ENCODE results near the gene PARP15.

The PARP15 gene

DNA sequence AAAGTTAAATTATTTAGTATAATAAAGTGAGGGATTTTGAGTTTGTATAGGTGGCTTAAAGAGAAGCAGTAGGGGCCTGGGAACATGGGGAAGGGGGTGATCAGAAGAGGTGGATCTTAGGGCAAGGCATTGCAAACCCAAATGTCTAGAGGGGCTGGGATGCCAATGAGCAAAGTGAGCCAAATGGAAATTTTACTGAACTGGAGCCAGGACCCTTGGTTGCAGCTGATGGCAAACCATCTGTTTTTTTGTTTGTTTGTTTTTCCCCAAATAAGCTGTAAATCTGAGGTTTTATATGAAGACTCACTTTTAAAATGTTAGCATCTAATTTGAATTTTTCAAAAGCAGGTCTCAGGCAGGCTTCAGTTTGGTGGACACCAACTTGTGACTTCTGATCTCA is 88.4 kb downstream of the PARP15 start:
- no peak for DNase-seq (ENCODE audit: low spot score)

DNA sequence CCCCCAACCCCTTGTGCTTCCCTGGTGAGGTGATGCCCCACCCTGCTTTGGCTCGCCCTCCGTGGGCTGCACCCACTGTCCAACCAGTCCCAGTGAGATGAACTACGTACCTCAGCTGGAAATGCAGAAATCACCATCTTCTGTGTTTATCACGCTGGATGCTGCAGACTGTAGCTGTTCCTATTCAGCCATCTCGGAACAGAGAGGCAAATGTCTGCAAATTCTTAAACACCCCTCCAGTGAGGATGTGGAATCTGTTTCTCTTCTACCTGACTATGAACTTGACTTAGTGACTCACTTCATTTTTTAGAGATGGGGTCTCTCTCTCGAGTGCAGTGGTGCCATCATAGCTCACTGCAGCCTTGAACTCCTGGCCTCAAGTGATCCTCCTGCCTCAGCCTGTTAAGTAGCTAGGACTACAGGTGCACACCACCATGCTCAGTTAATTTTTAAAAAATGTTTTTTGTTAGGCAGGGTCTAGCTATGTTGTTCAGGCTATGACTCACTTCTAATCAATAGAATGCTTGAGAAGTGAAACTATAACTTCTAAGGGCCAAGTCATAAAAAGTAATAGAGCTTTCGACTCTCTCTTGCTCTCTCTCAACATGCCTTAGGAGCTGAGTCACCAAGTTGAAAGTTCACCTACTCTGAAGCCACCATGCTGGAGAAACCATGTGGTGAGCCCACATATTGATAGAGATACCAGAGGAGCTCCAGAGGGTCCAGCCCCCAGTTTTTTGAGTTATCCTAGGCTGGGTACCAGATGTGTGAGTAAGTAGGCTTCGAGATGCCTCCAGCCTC is 91.7 kb downstream of the PARP15 start:
- DNase-seq (ENCODE audit: low spot score) = peak; percentile 95

DNA sequence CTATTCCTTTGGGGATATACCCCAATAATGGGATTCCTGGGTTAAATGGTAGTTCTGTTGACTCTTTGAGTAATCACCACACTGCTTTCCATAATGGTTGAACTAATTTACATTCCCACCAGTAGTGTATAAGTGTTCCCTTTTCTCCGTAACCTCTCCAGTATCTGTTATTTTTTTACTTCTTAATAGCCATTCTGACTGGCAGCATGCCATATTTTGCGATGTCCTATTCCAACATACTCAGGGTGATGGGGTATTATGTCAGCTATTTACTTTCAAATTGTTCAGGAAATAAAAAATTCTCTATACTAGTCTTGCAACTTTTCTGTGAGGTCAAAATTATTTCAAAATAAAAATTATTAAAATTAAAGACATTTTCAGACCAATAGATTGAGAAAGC is 94.1 kb downstream of the PARP15 start:
- no peak for DNase-seq (ENCODE audit: low spot score)

DNA sequence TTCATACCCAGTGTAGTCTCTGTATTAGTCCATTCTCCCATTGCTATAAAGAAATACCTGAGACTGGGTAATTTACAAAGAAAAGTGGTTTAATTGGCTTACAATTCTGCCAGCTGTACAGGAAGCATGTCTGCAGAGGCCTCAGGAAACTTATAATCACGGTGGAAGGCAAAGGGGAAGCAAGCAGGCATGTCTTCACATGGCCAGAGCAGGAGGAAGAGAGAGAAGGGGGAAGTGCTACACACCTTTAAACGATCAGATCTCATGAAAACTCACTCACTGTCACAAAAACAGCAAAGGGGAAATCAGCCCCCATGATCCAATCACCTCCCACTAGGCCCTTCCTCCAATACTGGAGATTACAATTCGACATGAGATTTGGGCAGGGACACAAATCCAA is 96.9 kb downstream of the PARP15 start:
- no peak for DNase-seq (ENCODE audit: low spot score)

DNA sequence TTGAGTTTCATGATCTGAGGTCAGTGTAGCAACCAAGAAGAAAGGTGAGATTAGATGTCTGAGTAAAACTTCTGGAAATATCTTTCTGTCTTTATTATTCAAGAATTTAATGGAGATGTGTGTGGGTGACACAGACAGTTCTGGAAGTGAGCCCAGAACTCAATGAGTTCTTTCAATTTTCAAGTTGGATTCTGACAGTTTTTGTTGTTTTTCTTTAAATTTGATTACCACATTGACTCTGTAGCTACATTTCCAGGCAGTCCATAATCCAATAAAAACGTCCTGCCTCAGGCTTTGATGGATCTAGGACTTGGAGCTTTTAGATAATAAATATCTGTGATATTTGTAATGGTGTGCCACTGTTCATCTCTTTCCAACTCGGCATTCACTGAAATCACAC is 99.3 kb downstream of the PARP15 start:
- no peak for DNase-seq (ENCODE audit: low spot score)

DNA sequence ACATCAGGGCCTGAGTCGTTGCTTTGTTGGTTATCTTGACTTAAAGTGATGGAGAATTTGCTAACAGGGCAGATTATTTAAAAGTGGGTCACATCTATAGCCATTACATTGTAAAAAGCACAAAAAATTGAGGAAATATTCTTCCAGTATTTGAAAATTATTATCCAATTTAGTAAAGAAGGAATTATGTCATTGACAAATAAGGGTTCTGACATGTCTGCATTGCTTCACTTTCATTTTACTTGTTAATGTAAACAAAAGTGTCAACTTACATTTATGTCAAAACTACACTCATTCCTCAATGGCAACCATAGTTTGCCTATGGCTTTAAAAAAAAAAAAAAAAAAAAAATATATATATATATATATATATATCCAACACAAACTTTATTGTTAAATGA is 99.8 kb downstream of the PARP15 start:
- no peak for DNase-seq (ENCODE audit: low spot score)

DNA sequence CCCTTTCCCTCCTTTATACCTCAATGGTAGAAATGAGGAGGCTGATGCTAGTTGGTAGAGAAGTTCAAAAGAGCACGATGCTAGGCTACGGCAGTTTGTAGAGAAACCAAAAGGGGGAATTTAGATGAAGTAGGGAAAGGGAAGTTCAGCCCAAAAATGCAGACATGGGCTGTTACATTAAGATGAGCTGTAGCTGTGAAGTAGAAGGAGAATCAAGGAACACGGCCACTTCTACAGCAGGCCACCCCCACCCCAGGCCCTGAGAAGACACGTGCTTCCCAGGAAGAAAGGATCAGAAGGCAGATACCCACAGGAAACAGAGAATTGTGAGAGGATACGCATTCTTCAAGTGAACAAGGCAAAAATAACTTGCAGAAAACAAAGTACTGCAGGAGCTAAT is 101.1 kb downstream of the PARP15 start:
- no peak for DNase-seq (ENCODE audit: low spot score)

DNA sequence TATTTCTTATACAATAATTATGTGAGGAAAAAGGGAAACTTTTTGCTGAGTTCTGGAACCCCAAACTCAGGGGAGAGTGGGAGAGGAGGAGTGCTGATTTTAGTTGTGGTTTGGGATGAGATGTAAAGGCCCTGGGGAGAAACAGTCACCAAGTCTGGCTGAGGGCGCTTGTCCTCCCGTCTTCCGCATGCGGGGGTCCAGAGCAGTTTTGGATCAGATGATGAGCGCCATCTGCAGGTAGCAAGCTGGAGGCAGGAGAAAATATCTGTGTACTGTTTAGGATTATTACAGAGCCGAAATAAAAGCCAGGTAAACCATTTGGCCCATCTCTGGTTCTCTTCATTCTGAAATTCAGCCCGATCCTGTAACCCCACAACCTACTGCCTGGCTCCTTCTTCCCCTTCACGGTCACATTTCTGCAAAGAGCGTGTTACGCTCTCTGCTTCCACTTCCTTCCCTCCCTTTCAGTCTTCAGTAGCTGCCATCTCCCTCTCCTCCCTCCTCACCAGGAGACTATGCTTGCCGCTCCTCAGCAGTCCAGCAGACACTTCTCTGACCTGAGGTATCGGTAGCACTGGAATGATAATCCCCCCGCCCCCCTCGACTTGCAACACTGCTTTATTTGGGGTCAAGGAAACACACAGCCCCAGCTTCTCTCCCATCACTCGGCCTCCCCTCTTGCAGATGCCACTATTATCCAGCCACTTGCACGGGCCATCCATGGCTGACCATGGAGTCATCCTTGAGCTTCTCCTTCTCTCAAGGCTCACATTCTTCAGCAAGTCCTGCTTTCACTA is 101.8 kb downstream of the PARP15 start:
- DNase-seq (ENCODE audit: low spot score) = peak; percentile 85

DNA sequence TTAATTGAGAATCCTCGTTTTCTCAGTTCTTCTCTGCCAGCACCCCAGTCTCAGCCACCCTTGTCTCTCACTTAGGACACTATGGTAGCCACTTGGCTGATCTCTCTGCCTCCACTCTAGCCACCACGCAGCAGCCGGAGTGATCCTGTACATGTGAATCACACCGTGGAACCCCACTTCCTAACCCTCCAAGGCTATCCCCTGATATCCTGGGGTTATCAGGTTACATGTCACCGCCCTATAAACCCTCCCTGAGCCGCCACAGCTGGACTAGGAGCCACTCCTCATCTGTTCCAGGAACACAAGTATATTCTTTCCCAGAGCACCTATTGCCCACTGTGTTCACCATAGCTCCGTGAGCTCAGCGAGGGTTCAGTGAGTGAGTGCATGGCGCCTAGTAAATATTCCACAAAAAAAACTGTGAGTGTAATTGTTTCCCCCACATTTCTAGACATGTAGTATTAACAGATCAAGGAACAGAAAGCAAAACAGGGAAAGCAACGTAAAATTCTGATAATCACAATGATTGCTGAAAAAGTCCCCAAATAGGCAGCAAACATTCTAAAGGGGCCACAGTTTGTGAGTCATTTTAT is 102.5 kb downstream of the PARP15 start:
- DNase-seq (ENCODE audit: low spot score) = peak; percentile 50

DNA sequence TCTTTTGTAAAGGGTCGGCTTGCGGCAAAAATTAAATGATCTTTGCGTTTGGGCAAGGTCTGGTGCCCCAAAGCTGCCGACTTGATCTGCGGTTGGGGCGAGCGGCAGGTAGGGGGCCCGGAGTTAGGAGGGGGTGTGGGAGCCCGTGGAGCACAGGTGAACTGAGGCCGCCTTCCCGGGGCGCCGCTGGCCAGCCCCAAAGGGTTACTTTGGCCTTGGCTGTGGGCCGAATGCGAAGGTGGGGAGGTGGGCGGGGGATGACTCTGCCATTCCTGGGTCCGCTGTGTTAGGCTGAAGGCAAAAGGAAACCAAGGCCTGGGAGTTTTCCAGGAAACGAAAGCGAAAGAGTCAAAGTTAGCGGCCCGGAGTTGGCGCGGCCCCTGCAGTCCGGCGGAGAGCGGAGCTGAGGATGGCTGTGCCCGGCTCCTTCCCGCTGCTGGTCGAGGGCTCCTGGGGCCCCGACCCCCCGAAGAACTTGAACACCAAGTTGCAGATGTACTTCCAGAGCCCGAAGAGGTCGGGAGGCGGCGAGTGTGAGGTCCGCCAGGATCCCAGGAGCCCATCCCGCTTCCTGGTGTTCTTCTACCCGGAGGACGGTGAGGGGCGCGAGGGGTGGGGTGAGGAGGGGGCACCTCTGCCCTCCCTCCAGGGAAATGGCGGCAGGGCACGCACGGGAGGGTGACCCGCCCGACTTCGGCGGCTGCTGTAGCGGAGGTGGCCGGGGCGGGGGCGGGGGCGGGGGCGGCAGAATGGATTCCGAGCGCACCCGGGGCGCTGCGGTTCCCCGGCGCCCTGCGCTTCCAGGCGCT is 103.2 kb downstream of the PARP15 start, which contains the start of gene PARP14:
PARP14 (plus strand) TSS at position 365 of the 809 bp plus-strand sequence; CDS start at position 410, 45 bp downstream.
- DNase-seq (ENCODE audit: low spot score) = peak; percentile 81

DNA sequence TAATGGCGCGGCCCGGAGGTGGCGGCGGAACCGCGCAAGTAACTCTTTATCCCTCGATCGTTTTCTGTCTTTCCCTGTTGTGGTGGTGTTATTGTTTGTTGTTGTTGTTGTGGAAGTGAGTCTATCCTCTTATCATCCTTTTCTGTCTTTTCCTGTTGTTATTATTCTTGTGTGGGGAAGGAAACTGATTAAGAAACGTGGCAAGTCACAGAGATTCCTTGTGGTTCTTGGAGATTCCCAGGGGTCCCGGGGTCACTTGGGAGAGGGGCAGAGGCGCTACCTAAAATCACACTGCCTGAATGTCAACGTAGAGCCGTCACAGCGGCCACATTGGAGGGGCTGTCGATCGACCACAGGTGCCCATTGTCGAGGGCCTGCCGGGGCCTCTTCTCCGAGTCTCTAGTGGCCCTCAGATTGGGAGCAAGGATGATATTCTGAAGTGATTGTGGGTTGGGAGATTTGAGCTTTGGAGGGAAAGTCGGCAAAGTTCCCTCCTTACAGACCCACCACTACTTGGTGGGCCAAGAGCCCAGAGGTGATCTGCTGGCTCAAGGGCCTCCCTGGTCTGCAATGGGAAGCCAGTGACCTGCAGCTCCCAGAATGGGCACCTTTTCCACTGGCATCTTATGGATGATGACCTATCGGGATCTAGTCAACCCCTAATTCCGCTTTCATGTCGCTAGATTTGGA is 104.0 kb downstream of the PARP15 start:
- no peak for DNase-seq (ENCODE audit: low spot score)

DNA sequence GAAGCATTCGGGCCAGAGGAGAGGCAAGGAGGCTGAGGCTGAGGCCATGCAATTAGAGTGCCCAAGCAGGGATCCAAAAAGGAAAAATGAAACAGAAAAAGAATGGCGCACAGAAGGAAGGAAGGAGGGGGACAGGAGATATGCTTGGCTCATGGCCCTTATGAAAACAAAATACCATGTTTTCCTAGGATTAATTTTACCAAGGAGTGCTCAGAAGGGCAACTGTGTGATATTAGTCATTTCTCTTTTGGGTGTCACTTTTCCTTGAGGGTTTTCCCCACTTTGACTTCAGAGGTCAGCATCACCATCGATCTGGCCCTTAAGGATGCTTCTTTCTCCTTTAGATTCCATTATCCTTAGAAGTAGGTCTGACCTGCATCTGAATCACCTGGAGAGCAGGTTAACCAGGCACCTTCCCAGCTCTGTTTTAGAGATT is 104.5 kb downstream of the PARP15 start:
- peak; percentile 42 for DNase-seq (ENCODE audit: low spot score)

DNA sequence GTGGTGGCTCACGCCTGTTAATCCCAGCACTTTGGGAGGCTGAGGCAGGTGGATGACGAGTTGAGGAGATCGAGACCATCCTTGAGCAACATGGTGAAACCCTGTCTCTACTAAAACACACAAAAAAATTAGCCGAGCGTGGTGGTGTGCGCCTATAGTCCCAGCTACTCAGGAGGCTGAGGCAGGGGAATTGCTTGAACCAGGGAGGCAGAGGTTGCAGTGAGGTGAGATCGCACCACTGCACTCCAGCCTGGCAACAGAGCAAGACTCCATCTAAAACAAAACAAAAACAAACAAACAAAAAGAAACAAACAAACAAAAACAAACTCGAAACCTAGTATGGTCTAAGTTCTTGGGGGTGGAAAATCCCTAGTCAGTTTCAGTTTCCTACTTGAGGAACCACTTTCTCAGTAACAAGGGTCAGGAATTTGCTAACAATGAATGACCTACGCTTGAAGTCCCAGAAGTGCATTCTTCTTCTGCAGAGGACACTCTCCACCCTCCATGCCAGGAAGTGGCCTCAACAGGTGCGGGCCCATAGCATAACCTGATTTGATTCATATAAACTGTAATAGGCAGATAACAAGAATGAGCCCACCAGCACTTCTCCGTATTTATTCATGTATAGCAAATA is 105.4 kb downstream of the PARP15 start:
- DNase-seq (ENCODE audit: low spot score) = peak; percentile 25

DNA sequence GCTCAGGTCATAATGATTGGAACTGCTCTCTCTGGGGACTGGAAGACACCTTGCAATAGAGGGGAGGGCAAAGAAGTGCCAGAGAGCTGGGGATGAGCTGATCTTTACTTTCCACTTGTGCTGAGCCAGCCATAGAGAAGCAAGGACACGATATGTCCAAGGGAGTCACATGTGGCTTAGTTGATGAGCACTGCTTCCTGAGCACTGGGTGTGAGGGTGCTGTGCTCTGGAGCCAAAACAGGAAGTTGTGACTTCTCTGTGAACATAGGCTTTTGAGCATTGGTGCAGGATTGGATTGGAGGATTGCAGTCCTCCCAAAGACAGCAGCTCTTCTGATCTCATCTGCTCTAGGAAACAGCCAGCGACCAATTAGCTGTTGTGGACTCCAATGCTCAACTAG is 109.8 kb downstream of the PARP15 start:
- DNase-seq (ENCODE audit: low spot score) = no peak

Data from kidney tubule cell (primary cell).